ENCODE results near the gene SH3D19.

GRCh38 chr4:151169900-151170299 lies 155.5 kb downstream of the SH3D19 start:
- TF ChIP-seq RCOR1 (IDR thresholded peaks at IDR 0.05; ENCODE audit: low read depth, low read length) (no peak), ELK1 (IDR thresholded peaks at IDR 0.05; ENCODE audit: low read depth, low read length) (no peak)

Data from A549 (cell line).